ENCODE measurements around the gene SPTBN4.

Gene SPTBN4

DNA sequence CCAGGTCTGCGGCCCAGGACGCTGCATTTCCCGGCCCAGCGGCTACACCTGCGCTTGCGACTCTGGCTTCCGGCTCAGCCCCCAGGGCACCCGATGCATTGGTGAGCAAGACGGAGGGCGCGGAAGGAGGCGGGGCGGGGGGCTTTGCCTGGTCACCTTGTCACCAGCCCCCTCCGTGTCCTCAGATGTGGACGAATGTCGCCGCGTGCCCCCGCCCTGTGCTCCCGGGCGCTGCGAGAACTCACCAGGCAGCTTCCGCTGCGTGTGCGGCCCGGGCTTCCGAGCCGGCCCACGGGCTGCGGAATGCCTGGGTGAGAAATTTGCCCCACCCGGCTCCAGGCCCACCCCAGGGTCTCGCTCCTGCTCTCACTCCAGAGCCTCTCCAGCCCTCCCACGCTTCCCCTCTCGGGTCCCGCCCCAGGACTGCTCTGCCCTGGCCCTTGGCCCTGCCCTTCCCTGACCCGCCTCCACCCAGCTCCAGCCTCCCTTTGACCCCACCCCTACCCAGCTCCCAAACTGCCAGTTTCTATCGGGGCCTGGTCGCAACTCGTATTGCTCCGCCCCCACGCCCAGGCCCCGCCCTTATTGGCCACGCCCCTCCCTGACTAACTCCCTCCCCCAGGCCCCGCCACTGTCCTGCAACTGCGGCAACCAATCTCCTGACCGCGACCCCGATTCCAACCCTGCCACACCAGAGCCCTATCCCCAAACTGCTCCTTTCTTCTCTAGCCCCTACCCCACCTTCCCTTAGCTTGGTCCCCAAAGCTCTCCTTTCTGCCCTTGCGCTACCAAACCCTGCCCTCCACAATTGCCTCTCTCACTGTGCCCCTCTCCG, 143.0 kb downstream of the SPTBN4 start:
- Histone ChIP-seq H3K4me1 (ENCODE audit: control insufficient read depth, insufficient read depth, low read length) (peaks cover 4% of the 10 kb centered on the region), H3K9ac (ENCODE audit: low read depth, low read length) (no peak overlapping the region), H3K27me3 (ENCODE audit: control insufficient read depth, insufficient read depth, low read length) (peaks cover 64% of the 10 kb centered on the region), H3K36me3 (ENCODE audit: control insufficient read depth, insufficient read depth, low read length) (no peaks in the 10 kb centered on the region), H3K9me3 (ENCODE audit: control insufficient read depth, insufficient read depth, low read length) (no peaks in the 10 kb centered on the region), H3K4me3 (ENCODE audit: low read depth, low read length) (peak overlapping the region; percentile 69)

DNA sequence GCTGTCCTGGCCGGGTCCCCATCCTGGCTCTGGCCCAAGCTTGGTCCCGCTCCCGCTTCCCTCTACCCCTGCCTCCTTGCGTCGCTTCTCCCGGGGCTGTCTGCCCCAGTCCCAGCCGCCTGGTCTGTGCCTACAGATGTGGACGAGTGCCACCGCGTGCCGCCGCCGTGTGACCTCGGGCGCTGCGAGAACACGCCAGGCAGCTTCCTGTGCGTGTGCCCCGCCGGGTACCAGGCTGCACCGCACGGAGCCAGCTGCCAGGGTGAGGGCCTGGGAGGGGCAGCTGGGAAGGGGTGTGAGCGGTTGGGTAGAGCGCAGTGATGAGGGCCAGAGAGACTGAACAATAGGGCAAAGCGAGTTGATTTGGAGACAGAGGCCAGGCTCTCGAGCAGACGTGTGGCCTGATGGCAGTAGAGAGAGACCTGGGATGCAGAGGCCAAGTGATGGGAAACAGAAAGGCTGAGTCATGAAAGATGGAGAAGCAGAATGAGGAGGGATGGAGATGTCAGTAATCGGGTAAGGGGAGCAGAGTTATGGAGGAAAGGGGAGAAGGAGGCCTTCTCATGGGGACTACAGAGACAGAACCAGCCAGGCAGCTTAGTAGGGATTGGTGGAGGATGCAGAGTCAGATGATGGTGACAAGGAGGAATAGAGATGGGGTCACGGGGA, 143.7 kb downstream of the SPTBN4 start:
- peaks cover 59% of the 10 kb centered on the region for H3K27me3 ChIP-seq (ENCODE audit: control insufficient read depth, insufficient read depth, low read length)
- H3K4me3 ChIP-seq (ENCODE audit: low read depth, low read length) = peak overlapping the region; percentile 69
- H3K36me3 ChIP-seq (ENCODE audit: control insufficient read depth, insufficient read depth, low read length) = no peaks in the 10 kb centered on the region

DNA sequence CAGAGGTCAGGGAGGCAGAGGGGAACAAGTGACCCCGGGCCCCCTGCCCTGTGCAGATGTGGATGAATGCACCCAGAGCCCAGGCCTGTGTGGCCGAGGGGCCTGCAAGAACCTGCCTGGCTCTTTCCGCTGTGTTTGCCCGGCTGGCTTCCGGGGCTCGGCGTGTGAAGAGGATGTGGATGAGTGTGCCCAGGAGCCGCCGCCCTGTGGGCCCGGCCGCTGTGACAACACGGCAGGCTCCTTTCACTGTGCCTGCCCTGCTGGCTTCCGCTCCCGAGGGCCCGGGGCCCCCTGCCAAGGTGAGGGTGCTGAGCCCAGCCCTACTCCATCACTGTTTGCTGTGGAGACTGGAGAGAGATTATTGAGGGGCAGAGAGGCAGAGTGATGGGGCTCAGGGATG, 144.3 kb downstream of the SPTBN4 start:
- peaks cover 7% of the 10 kb centered on the region for H3K4me1 ChIP-seq (ENCODE audit: control insufficient read depth, insufficient read depth, low read length)
- H3K9me3 ChIP-seq (ENCODE audit: control insufficient read depth, insufficient read depth, low read length) = no peaks in the 10 kb centered on the region
- no peak overlapping the region for H3K4me3 ChIP-seq (ENCODE audit: low read depth, low read length)
- no peaks in the 10 kb centered on the region for H3K36me3 ChIP-seq (ENCODE audit: control insufficient read depth, insufficient read depth, low read length)
- H3K27me3 ChIP-seq (ENCODE audit: control insufficient read depth, insufficient read depth, low read length) = peaks cover 59% of the 10 kb centered on the region
- H3K9ac ChIP-seq (ENCODE audit: low read depth, low read length) = no peak overlapping the region

More for the DNA sequence above, 143.7 kb downstream of the SPTBN4 start:
- Histone ChIP-seq H3K4me1 (ENCODE audit: control insufficient read depth, insufficient read depth, low read length) (peaks cover 7% of the 10 kb centered on the region), H3K9ac (ENCODE audit: low read depth, low read length) (no peak overlapping the region), H3K9me3 (ENCODE audit: control insufficient read depth, insufficient read depth, low read length) (no peaks in the 10 kb centered on the region)

DNA sequence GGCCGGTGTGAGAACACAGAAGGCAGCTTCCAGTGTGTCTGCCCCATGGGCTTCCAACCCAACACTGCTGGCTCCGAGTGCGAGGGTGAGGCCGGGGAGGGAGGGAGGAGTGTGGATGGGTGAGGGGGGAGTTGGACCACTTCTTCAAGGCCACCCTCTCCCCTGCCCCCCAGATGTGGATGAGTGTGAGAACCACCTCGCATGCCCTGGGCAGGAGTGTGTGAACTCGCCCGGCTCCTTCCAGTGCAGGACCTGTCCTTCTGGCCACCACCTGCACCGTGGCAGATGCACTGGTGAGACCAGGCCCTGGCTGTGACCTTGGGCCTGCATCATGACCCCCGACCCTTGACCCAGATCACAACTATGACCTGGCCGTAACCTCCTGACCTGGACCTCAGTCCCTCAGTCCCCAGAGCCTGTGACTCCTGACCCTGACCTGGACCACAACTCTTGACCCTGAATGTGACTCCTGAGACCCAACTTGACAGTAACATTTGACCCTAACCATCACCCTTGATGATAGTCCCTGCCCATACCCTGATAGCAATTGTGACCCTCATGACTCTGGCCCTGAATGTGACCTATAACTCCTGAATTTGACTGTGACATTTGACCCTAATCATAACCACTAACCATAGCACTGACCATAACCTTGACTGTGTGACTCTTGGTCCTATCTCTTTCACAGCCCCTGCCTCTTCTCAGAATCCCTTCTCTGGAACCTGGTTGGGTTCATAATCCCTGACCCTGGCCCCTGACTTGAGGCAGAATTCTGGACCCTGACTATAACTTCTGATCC, 145.3 kb downstream of the SPTBN4 start:
- Histone ChIP-seq H3K4me1 (ENCODE audit: control insufficient read depth, insufficient read depth, low read length) (peaks cover 7% of the 10 kb centered on the region), H3K27me3 (ENCODE audit: control insufficient read depth, insufficient read depth, low read length) (peaks cover 52% of the 10 kb centered on the region), H3K9me3 (ENCODE audit: control insufficient read depth, insufficient read depth, low read length) (no peaks in the 10 kb centered on the region), H3K4me3 (ENCODE audit: low read depth, low read length) (peak overlapping the region; percentile 94), H3K36me3 (ENCODE audit: control insufficient read depth, insufficient read depth, low read length) (no peaks in the 10 kb centered on the region), H3K9ac (ENCODE audit: low read depth, low read length) (no peak overlapping the region)

DNA sequence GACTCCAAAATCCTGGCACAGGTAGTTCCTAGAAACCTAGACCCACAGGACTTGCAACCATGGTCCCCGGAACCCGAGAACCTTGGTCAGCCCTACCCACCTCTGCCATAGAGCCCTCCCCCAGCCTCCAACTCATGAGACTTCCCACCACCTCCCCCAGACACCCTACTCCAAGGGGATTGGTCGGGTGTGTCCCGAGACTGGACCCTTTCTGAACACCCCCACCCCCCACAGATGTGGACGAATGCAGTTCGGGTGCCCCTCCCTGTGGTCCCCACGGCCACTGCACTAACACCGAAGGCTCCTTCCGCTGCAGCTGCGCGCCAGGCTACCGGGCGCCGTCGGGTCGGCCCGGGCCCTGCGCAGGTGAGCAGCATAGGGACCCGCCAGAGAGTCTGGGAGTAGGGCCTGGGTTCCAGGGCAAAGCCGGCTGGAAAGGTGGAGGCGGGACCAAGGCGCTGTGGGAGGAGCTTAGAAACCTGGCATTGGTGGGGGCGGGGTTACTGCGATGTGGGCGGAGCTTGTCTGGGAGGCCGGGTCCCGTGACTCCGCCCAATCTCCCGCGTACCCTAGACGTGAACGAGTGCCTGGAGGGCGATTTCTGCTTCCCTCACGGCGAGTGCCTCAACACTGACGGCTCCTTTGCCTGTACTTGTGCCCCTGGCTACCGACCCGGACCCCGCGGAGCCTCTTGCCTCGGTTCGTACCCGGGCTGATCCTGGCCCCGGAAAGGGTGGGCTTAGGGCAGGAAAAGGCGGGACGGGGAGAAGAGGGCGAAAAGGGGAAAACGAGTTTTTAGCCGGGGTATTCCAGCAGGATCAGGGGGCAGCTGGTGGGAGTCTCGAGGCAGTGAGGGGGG, 146.3 kb downstream of the SPTBN4 start:
- H3K27me3 ChIP-seq (ENCODE audit: control insufficient read depth, insufficient read depth, low read length) = peaks cover 42% of the 10 kb centered on the region
- H3K9ac ChIP-seq (ENCODE audit: low read depth, low read length) = no peak overlapping the region
- peak overlapping the region; percentile 94 for H3K4me3 ChIP-seq (ENCODE audit: low read depth, low read length)
- no peaks in the 10 kb centered on the region for H3K9me3 ChIP-seq (ENCODE audit: control insufficient read depth, insufficient read depth, low read length)
- peaks cover 7% of the 10 kb centered on the region for H3K4me1 ChIP-seq (ENCODE audit: control insufficient read depth, insufficient read depth, low read length)
- H3K36me3 ChIP-seq (ENCODE audit: control insufficient read depth, insufficient read depth, low read length) = no peaks in the 10 kb centered on the region

DNA sequence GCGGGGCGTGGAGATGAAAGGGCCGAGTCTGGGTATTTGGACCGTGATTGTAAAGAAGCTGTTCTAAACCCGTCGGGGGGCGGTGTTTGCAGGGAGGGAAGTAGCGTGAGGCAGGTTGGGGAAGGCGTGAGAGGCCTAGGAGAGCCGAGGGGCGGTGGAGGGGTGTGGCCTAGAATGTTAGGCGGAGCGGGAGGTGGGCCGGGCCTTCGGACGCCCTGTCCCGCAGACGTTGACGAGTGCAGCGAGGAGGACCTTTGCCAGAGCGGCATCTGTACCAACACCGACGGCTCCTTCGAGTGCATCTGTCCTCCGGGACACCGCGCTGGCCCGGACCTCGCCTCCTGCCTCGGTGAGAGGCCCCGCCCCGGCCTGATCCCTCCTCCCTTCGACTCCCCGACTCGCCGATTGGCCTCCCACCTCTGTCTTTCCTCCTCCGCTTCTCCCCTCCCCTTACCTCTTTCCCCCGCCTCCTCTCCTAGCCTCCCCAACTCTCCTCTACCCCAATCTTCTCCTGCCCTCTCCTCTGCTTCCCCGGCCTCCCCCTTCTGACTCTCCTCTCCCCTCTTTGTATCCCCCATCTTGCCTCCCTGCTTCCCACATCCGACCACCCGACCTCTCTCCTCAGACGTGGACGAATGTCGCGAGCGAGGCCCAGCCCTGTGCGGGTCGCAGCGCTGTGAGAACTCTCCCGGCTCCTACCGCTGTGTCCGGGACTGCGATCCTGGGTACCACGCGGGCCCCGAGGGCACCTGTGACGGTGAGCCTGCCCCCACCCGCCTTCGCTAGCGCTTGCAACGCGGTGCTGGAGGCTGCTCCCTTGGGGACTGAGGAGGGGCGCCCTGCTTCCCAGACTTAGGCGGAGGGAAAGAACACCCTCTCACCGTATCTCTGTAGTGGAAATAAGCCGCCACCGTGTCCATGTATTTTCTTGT, 147.2 kb downstream of the SPTBN4 start:
- Histone ChIP-seq H3K36me3 (ENCODE audit: control insufficient read depth, insufficient read depth, low read length) (no peaks in the 10 kb centered on the region), H3K4me1 (ENCODE audit: control insufficient read depth, insufficient read depth, low read length) (peaks cover 7% of the 10 kb centered on the region), H3K9me3 (ENCODE audit: control insufficient read depth, insufficient read depth, low read length) (no peaks in the 10 kb centered on the region), H3K9ac (ENCODE audit: low read depth, low read length) (no peak overlapping the region), H3K4me3 (ENCODE audit: low read depth, low read length) (peak overlapping the region; percentile 94), H3K27me3 (ENCODE audit: control insufficient read depth, insufficient read depth, low read length) (peaks cover 33% of the 10 kb centered on the region)

DNA sequence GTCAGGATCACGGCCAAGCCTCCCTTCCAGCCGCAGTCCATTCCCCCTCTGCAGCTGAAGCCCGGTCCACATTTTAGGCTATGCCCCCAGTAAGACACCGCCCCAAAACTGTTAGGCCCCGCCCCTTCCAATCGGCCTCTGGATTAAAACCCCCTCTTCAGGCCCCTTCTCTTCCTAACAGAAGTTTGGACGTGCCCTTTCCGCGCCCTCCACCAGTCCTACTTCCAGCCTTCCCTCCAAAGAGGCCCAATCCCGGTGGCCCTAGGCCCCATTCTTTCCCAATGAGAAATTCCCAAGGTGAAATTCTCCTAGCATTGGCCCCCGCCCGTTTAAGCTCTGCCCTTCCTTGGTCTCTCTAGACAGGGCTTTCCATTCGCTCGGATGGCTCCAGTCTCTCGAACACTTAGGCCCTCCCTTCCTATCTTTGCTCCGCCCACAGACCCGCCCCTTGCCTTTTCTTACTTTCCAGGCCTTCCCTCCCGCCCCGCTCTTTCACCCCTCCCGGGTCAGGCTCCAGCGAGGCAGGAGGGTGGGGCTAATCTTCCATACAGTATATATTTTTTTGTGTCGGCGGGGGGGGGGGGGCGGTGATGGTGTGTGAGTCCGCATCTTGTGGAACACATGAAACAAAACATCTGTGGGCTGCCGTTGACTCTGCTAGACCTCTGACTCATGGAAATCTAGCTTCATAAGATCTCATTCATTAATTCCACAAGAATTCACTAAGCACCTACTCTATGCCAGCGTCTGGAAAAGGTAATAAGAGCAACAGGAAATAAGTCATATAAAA, 148.0 kb downstream of the SPTBN4 start:
- peaks cover 6% of the 10 kb centered on the region for H3K36me3 ChIP-seq (ENCODE audit: control insufficient read depth, insufficient read depth, low read length)
- peaks cover 29% of the 10 kb centered on the region for H3K27me3 ChIP-seq (ENCODE audit: control insufficient read depth, insufficient read depth, low read length)
- H3K4me3 ChIP-seq (ENCODE audit: low read depth, low read length) = peak overlapping the region; percentile 94
- H3K9me3 ChIP-seq (ENCODE audit: control insufficient read depth, insufficient read depth, low read length) = no peaks in the 10 kb centered on the region
- peaks cover 7% of the 10 kb centered on the region for H3K4me1 ChIP-seq (ENCODE audit: control insufficient read depth, insufficient read depth, low read length)
- no peak overlapping the region for H3K9ac ChIP-seq (ENCODE audit: low read depth, low read length)

DNA sequence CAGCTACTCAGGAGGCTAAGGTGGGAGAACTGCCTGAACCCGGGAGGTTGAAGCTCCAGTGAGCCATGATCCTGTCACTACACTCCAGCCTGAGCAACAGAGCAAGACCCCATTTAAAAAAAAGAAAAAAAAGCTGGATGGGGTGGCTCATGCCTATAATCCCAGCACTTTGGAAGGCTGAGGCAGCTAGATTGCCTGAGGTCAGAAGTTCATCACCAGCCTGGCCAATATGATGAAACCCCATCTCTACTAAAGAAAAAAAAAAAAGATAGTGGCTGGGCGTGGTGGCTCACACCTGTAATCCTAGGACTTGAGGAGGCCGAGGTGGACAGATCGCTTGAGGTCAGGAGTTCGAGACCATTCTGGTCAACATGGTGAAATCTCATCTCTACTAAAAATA, 149.4 kb downstream of the SPTBN4 start:
- Histone ChIP-seq H3K9me3 (ENCODE audit: control insufficient read depth, insufficient read depth, low read length) (no peaks in the 10 kb centered on the region), H3K27me3 (ENCODE audit: control insufficient read depth, insufficient read depth, low read length) (peaks cover 17% of the 10 kb centered on the region), H3K4me1 (ENCODE audit: control insufficient read depth, insufficient read depth, low read length) (peaks cover 7% of the 10 kb centered on the region), H3K36me3 (ENCODE audit: control insufficient read depth, insufficient read depth, low read length) (peaks cover 6% of the 10 kb centered on the region), H3K9ac (ENCODE audit: low read depth, low read length) (no peak overlapping the region), H3K4me3 (ENCODE audit: low read depth, low read length) (no peak overlapping the region)

DNA sequence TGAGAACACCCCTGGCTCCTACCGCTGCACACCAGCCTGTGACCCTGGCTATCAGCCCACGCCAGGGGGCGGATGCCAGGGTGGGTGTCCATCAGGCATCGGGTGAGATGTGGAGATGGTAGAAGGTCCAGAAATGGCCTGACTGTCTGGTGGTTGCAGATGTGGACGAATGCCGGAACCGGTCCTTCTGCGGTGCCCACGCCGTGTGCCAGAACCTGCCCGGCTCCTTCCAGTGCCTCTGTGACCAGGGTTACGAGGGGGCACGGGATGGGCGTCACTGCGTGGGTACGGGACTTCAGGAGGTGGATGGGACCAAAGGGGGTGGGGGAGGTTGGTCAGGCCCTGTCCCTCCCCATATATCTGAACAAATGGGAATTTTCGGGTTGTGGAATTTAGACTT, 150.1 kb downstream of the SPTBN4 start:
- H3K9ac ChIP-seq (ENCODE audit: low read depth, low read length) = no peak overlapping the region
- H3K4me1 ChIP-seq (ENCODE audit: control insufficient read depth, insufficient read depth, low read length) = peaks cover 7% of the 10 kb centered on the region
- no peaks in the 10 kb centered on the region for H3K9me3 ChIP-seq (ENCODE audit: control insufficient read depth, insufficient read depth, low read length)
- H3K4me3 ChIP-seq (ENCODE audit: low read depth, low read length) = no peak overlapping the region
- H3K27me3 ChIP-seq (ENCODE audit: control insufficient read depth, insufficient read depth, low read length) = peaks cover 9% of the 10 kb centered on the region
- peaks cover 8% of the 10 kb centered on the region for H3K36me3 ChIP-seq (ENCODE audit: control insufficient read depth, insufficient read depth, low read length)

DNA sequence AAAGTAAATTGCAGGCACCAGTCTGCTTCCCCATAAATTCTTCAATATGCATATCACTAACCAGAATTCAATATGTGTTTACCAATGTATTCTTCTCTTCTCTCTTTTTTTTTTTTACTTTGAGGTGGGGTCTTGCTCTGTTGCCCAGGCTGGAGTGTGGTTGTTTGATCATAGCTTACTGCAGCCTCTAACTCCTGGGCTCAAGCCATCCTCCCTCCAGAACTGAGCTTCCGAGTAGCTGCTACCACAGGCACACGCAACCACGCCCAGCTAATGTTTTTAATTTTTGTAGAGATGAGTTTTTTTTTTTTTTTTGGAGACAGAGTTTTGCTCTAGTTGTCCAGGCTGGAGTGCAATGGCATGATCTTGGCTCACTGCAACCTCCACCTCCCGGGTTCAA, 151.2 kb downstream of the SPTBN4 start:
- no peak overlapping the region for H3K9ac ChIP-seq (ENCODE audit: low read depth, low read length)
- no peaks in the 10 kb centered on the region for H3K9me3 ChIP-seq (ENCODE audit: control insufficient read depth, insufficient read depth, low read length)
- H3K4me1 ChIP-seq (ENCODE audit: control insufficient read depth, insufficient read depth, low read length) = peaks cover 3% of the 10 kb centered on the region
- no peaks in the 10 kb centered on the region for H3K27me3 ChIP-seq (ENCODE audit: control insufficient read depth, insufficient read depth, low read length)
- H3K4me3 ChIP-seq (ENCODE audit: low read depth, low read length) = no peak overlapping the region
- H3K36me3 ChIP-seq (ENCODE audit: control insufficient read depth, insufficient read depth, low read length) = peaks cover 10% of the 10 kb centered on the region

All from iPS-15b (cell line).